Mucosa of rectum (tissue), 2 donors: ENCODE data around the gene FAM222A.

Experiments
- H3K27ac ChIP-seq, 2 donors: one replicate each; pipeline ENCODE4 v1.7.0; 2013; ENCODE audit warnings: inconsistent platforms in 2 of 2, low read depth in 2 of 2, low read length in 2 of 2
- H3K27me3 ChIP-seq, 2 donors: one replicate each; pipeline ENCODE4 v1.7.0; 2013; ENCODE audit warnings: low read length in 2 of 2; ENCODE audit not compliant: control insufficient read depth in 2 of 2, insufficient read depth in 2 of 2
- H3K36me3 ChIP-seq, 2 donors: one replicate each; pipeline ENCODE4 v1.7.0; 2013; ENCODE audit warnings: low read length in 2 of 2; ENCODE audit not compliant: control insufficient read depth in 2 of 2, insufficient read depth in 2 of 2
- H3K4me1 ChIP-seq, 2 donors: one replicate each; pipeline ENCODE4 v1.7.0; 2013; ENCODE audit warnings: low read length in 2 of 2, mild to moderate bottlenecking in 1 of 2; ENCODE audit not compliant: control insufficient read depth in 2 of 2, insufficient read depth in 2 of 2
- H3K4me3 ChIP-seq, 2 donors: one replicate each; pipeline ENCODE4 v1.7.0; 2013; ENCODE audit warnings: low read length in 2 of 2
- H3K9ac ChIP-seq, 2 donors: one replicate each; pipeline ENCODE4 v1.7.0; 2013; ENCODE audit warnings: low read length in 2 of 2, low read depth in 1 of 2, mild to moderate bottlenecking in 1 of 2
- H3K9me3 ChIP-seq, 2 donors: one replicate each; pipeline ENCODE4 v1.7.0; 2013; ENCODE audit warnings: low read length in 2 of 2; ENCODE audit not compliant: control insufficient read depth in 2 of 2
- donor health status: healthy.
- donor health status: Normal muscosa, but diverticular disease.

FAM222A gene

GRCh38 chr12:109710205-109710746, 3.3 kb upstream of the FAM222A start:
- Histone ChIP-seq H3K9me3 (no peaks in the 10 kb centered on the region), H3K4me1 (peaks cover 19% of the 10 kb centered on the region in 2 donors), H3K27me3 (peaks cover 0 to 3% of the 10 kb centered on the region in 2 donors), H3K4me3 (no peak overlapping the region), H3K36me3 (no peaks in the 10 kb centered on the region), H3K9ac (no peak overlapping the region), H3K27ac (no peak overlapping the region)

GRCh38 chr12:109710747-109711595, 2.7 kb upstream of the FAM222A start:
- Histone ChIP-seq H3K27me3 (peaks cover 0 to 3% of the 10 kb centered on the region in 2 donors), H3K4me1 (peaks cover 19% of the 10 kb centered on the region in 2 donors), H3K9ac (no peak overlapping the region), H3K36me3 (no peaks in the 10 kb centered on the region), H3K27ac (no peak overlapping the region), H3K4me3 (no peak overlapping the region), H3K9me3 (no peaks in the 10 kb centered on the region)

- Histone ChIP-seq H3K36me3 (no peaks in the 10 kb centered on the region), H3K4me3 (no peak overlapping the region), H3K27ac (no peak overlapping the region), H3K27me3 (peaks cover 0 to 3% of the 10 kb centered on the region in 2 donors), H3K4me1 (peaks cover 13 to 16% of the 10 kb centered on the region in 2 donors), H3K9ac (no peak overlapping the region), H3K9me3 (no peaks in the 10 kb centered on the region)
Measured at GRCh38 chr12:109711596-109712461, 1.8 kb upstream of the FAM222A start.

- H3K4me1 ChIP-seq = peaks cover 7 to 9% of the 10 kb centered on the region in 2 donors
- peak overlapping the region; percentile 32 to 61 for H3K27ac ChIP-seq
- H3K9me3 ChIP-seq = no peaks in the 10 kb centered on the region
- no peaks in the 10 kb centered on the region for H3K36me3 ChIP-seq
- peak overlapping the region; percentile 57 to 62 for H3K4me3 ChIP-seq
- H3K27me3 ChIP-seq = peaks cover 0 to 8% of the 10 kb centered on the region in 2 donors
- H3K9ac ChIP-seq = peak overlapping the region; percentile 32 to 40
Measured at GRCh38 chr12:109714141-109714912, 702 bp downstream of the FAM222A start.

GRCh38 chr12:109714913-109715244, 1.3 kb downstream of the FAM222A start:
- Histone ChIP-seq H3K4me3 (peak overlapping the region; percentile 57 to 62), H3K9me3 (no peaks in the 10 kb centered on the region), H3K27me3 (peaks cover 0 to 8% of the 10 kb centered on the region in 2 donors), H3K9ac (peak overlapping the region in 1 of 2 donors; percentile 40), H3K27ac (peak overlapping the region; percentile 32 to 61), H3K4me1 (peaks cover 7 to 9% of the 10 kb centered on the region in 2 donors), H3K36me3 (no peaks in the 10 kb centered on the region)

- Histone ChIP-seq H3K9ac (peak overlapping the region in 1 of 2 donors; percentile 40), H3K4me1 (peaks cover 7 to 9% of the 10 kb centered on the region in 2 donors), H3K9me3 (no peaks in the 10 kb centered on the region), H3K36me3 (no peaks in the 10 kb centered on the region), H3K27me3 (peaks cover 0 to 8% of the 10 kb centered on the region in 2 donors), H3K27ac (peak overlapping the region in 1 of 2 donors; percentile 32), H3K4me3 (peak overlapping the region; percentile 57 to 62)
Measured at GRCh38 chr12:109715310-109716091, 1.9 kb downstream of the FAM222A start.

- Histone ChIP-seq H3K36me3 (no peaks in the 10 kb centered on the region), H3K9me3 (no peaks in the 10 kb centered on the region), H3K9ac (no peak overlapping the region), H3K4me1 (peaks cover 7 to 9% of the 10 kb centered on the region in 2 donors), H3K4me3 (no peak overlapping the region), H3K27ac (no peak overlapping the region), H3K27me3 (peaks cover 0 to 8% of the 10 kb centered on the region in 2 donors)
Measured at GRCh38 chr12:109716092-109716479, 2.5 kb downstream of the FAM222A start.

- Histone ChIP-seq H3K36me3 (no peaks in the 10 kb centered on the region), H3K9me3 (no peaks in the 10 kb centered on the region), H3K4me1 (peaks cover 7 to 9% of the 10 kb centered on the region in 2 donors), H3K4me3 (no peak overlapping the region), H3K27ac (no peak overlapping the region), H3K9ac (no peak overlapping the region), H3K27me3 (peaks cover 0 to 5% of the 10 kb centered on the region in 2 donors)
Measured at GRCh38 chr12:109716512-109717389, 3.1 kb downstream of the FAM222A start.
